Activated naive CD8-positive, alpha-beta T cell treated with anti-CD3 and anti-CD28 coated beads, Interleukin-2, amount 10 ng/mL, durations not matched to agents 7 days and 5 days (primary cell): ENCODE data around the gene RAB37. TPM values are rescaled to one million over a fixed set of nuclear protein-coding genes. Genes with fewer than 3 reads are reported as not detected.

Experiments used
- ATAC-seq: fragments of 150-1000 bp; cut with Tn5 transposase; one replicate; pipeline ENCODE4 v1.10.0; 2021; ENCODE audit warnings: low read depth, moderate library complexity
- POLR2A ChIA-PET: fragments of 350-600 bp; sonication (Branson Sonifier 250); formaldehyde crosslinking; loops from one replicate; lab custom pipeline; 2021; ENCODE audit warnings: antibody characterized with exemption; lab: Charles Lee
- DNase-seq: peaks from one replicate; pipeline ENCODE4 v3.0.0; 2021
- H3K27ac Mint-ChIP-seq: one replicate; pipeline ENCODE4 v1.8.0; 2022; ENCODE audit warnings: mild to moderate bottlenecking, mixed read lengths
- H3K27me3 Mint-ChIP-seq: one replicate; pipeline ENCODE4 v1.8.0; 2022; ENCODE audit warnings: mild to moderate bottlenecking, moderate library complexity, mixed read lengths
- H3K36me3 Mint-ChIP-seq: one replicate; pipeline ENCODE4 v1.8.0; 2021; ENCODE audit warnings: mild to moderate bottlenecking, mixed read lengths
- H3K4me1 Mint-ChIP-seq: one replicate; pipeline ENCODE4 v1.8.0; 2021; ENCODE audit warnings: mixed read lengths
- H3K4me3 Mint-ChIP-seq: one replicate; pipeline ENCODE4 v1.8.0; 2022; ENCODE audit warnings: mild to moderate bottlenecking, moderate library complexity, mixed read lengths
- H3K9me3 Mint-ChIP-seq: one replicate; pipeline ENCODE4 v1.8.0; 2021; ENCODE audit warnings: mixed read lengths
- total RNA-seq, 2 experiments: library from RNA; stranded (reverse); gene quantifications; one replicate each; pipeline ENCODE4 v1.2.3, GENCODE V29; 2021

Gene RAB37
- total RNA-seq, 2 experiments from 2014 or later: 24.7 to 27.5 TPM

DNA sequence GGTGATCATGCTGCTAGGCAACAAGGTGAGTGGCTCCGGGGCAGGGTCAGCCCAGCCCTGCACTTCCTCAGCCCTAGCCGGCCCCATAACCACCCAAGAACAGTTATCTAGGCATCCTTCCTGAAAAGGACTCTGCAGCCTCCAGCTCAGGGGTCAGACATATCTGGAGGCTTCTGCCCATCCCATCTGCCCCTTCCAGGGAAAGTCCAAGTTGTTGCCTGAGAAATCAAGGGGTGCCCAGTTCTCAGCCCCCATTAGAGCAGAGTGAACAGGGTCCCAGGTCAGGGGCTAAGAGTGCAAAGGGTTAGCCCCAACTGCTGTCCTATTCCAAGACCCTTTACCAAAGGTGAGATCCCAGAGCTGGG lies 7.3 kb downstream of the RAB37 start:
- POLR2A ChIA-PET: interaction anchor here (0.8 to 1.8 kb wide), 4 partner anchors 11 to 47 kb away, joined by 3 to 10 read pairs (median 6); partner anchors contain the start of gene NAT9

DNA sequence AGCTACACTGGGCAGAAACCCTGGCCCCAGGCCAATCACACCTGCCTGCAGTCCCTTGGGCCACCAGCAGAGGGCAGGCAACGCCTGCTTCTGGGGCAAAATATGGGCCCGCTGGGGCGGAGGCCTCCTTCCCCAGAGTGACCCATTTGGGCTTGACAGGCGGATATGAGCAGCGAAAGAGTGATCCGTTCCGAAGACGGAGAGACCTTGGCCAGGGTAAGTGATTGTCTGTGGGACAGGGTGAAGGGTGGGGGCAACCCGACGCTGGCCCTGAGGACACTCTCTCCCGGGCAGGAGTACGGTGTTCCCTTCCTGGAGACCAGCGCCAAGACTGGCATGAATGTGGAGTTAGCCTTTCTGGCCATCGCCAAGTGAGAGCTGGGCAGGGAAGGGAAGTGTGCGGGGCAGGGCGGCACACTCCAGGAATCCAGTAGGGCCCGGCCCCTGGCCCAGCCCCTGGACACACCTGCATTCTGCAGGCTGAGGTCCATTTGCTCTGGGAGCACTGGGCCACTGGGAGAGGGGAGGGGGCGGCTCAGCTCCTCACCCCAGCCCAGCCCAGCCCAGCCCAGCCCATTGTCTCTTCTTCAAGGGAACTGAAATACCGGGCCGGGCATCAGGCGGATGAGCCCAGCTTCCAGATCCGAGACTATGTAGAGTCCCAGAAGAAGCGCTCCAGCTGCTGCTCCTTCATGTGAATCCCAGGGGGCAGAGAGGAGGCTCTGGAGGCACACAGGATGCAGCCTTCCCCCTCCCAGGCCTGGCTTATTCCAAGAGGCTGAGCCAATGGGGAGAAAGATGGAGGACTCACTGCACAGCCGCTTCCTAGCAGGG lies 7.9 kb downstream of the RAB37 start:
- DNase-seq (peak; percentile 92), ATAC-seq (peak; percentile 6)
- Mint-ChIP-seq H3K27me3 (no peaks in the 10 kb centered on the region), H3K36me3 (peaks cover 14% of the 10 kb centered on the region), H3K4me3 (peak overlapping the region; percentile 52), H3K27ac (peak overlapping the region; percentile 94), H3K4me1 (peaks cover 60% of the 10 kb centered on the region), H3K9me3 (no peaks in the 10 kb centered on the region)
- POLR2A ChIA-PET: interaction anchor here (0.8 to 2.2 kb wide), 10 partner anchors 11 to 117 kb away, joined by 3 to 10 read pairs (median 4); partner anchors contain the start of gene NAT9

More for the DNA sequence above, 7.3 kb downstream of the RAB37 start:
- Mint-ChIP-seq H3K36me3 (peaks cover 9% of the 10 kb centered on the region), H3K4me1 (peaks cover 63% of the 10 kb centered on the region), H3K4me3 (peak overlapping the region; percentile 52), H3K9me3 (no peaks in the 10 kb centered on the region), H3K27me3 (no peaks in the 10 kb centered on the region), H3K27ac (peak overlapping the region; percentile 94)
- ATAC-seq: no peak
- DNase-seq: no peak

DNA sequence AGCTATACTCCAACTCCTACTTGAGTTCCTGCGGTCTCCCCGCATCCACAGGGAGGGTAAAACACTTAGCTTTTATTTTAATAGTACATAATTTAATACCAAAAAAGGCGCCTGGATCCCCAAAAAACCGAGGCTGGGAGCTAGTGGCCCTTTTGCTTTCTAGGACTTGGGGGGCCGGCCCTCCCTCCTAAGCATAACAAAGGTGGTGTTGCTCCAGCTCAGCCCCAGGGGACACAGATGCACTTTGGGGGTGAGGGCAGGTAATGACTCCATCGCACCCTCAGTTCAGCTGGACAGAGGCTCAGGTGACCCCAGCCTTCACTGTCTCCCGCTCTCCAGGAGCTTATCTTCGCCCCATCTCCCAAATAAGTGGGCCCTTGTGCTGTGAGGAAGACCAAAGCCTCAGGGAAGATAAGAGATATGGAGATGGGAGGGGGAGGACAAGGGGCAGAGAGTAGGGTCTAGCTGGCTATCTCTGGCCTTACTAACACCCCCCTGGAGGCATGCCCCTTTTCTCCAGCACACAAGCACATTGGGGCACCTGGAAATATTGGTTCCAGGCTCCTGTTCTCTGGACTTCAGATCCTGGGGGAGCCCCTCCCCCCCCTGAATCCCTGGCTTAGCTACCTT lies 8.6 kb downstream of the RAB37 start:
- POLR2A ChIA-PET: interaction anchor here (0.8 to 2.2 kb wide), 9 partner anchors 13 to 116 kb away, joined by 3 to 10 read pairs (median 4); partner anchors contain the start of gene NAT9
- no peak overlapping the region for H3K27ac Mint-ChIP-seq
- H3K4me1 Mint-ChIP-seq: peaks cover 58% of the 10 kb centered on the region
- H3K4me3 Mint-ChIP-seq: no peak overlapping the region
- peaks cover 17% of the 10 kb centered on the region for H3K36me3 Mint-ChIP-seq
- DNase-seq (no peak), ATAC-seq (no peak)
- H3K9me3 Mint-ChIP-seq: no peaks in the 10 kb centered on the region
- H3K27me3 Mint-ChIP-seq: no peaks in the 10 kb centered on the region

DNA sequence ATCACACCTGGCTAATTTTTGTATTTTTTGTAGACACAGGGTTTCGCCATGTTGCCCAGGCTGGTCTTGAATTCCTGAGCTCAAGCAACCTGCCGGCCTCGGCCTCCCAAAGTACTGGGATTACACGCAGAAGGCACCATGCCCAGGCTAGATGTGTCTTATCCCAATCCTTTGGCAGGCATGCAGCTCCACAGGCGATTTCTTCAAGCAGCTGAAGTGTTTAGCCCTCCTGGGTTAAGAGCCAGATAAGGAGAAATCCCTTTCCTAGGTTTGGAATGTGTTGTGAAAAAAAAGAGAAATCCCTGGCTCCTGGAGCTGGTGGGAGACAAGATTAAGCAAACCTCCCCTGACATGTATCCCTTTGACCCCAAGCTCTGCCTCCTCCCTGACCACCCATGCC lies 9.3 kb downstream of the RAB37 start:
- no peak for ATAC-seq
- no peak for DNase-seq
- H3K9me3 Mint-ChIP-seq: no peaks in the 10 kb centered on the region
- peak overlapping the region; percentile 63 for H3K4me3 Mint-ChIP-seq
- peak overlapping the region; percentile 77 for H3K27ac Mint-ChIP-seq
- peaks cover 21% of the 10 kb centered on the region for H3K36me3 Mint-ChIP-seq
- no peaks in the 10 kb centered on the region for H3K27me3 Mint-ChIP-seq
- peaks cover 56% of the 10 kb centered on the region for H3K4me1 Mint-ChIP-seq
- POLR2A ChIA-PET: interaction anchor here (0.9 to 2.2 kb wide), 9 partner anchors 8 to 39 kb away, joined by 3 to 16 read pairs (median 4); partner anchors contain the start of genes NAT9 and RAB37

DNA sequence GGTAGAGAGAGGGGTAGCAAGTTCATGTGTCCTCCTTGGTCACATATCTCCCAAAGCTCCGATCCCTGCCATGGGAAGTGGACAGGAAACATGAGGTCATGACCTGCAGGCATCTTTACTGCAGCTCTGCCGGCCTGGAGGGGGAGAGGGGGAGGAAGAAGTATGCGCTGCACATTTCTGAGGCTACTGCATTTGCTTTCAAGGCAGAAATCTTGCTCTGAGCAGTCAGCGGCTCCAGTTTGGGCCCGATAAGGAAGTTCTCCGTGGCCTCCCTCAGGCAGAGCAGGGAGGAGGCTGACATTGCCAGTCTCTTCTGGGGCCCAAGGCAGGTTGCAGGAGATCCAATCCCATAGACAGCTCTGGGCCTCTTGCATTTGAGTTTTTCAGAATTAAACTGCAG lies 9.9 kb downstream of the RAB37 start:
- POLR2A ChIA-PET: interaction anchor here (0.9 to 2.2 kb wide), 8 partner anchors 9 to 38 kb away, joined by 3 to 16 read pairs (median 4); partner anchors contain the start of genes NAT9 and RAB37
- no peak for ATAC-seq

DNA sequence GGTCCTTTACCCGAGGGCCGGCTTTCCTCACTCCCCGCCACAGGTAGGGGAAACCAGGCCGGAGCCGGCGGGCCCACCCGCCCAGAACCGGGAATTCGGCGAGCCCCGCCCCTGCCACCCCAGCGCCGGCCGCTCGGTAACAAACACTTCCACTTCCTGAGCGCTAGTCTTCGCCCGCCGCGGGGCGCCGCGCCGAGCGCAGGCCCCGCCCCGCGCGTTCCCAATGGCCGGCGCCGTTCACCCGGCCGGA lies 11.1 kb downstream of the RAB37 start:
- H3K4me3 Mint-ChIP-seq: peak overlapping the region; percentile 63
- peaks cover 56% of the 10 kb centered on the region for H3K4me1 Mint-ChIP-seq
- DNase-seq (no peak), ATAC-seq (no peak)
- H3K36me3 Mint-ChIP-seq: peaks cover 34% of the 10 kb centered on the region
- no peaks in the 10 kb centered on the region for H3K27me3 Mint-ChIP-seq
- H3K9me3 Mint-ChIP-seq: no peaks in the 10 kb centered on the region
- H3K27ac Mint-ChIP-seq: no peak overlapping the region
- POLR2A ChIA-PET: interaction anchor here (0.7 to 2.0 kb wide), 4 partner anchors 11 to 167 kb away, joined by 3 to 8 read pairs (median 4); partner anchors contain the start of gene NAT9

More for the DNA sequence above, 9.9 kb downstream of the RAB37 start:
- no peaks in the 10 kb centered on the region for H3K27me3 Mint-ChIP-seq
- H3K4me1 Mint-ChIP-seq: peaks cover 56% of the 10 kb centered on the region
- DNase-seq: peak; percentile 48
- H3K36me3 Mint-ChIP-seq: peaks cover 25% of the 10 kb centered on the region
- no peaks in the 10 kb centered on the region for H3K9me3 Mint-ChIP-seq
- H3K4me3 Mint-ChIP-seq: peak overlapping the region; percentile 63
- H3K27ac Mint-ChIP-seq: peak overlapping the region; percentile 77

DNA sequence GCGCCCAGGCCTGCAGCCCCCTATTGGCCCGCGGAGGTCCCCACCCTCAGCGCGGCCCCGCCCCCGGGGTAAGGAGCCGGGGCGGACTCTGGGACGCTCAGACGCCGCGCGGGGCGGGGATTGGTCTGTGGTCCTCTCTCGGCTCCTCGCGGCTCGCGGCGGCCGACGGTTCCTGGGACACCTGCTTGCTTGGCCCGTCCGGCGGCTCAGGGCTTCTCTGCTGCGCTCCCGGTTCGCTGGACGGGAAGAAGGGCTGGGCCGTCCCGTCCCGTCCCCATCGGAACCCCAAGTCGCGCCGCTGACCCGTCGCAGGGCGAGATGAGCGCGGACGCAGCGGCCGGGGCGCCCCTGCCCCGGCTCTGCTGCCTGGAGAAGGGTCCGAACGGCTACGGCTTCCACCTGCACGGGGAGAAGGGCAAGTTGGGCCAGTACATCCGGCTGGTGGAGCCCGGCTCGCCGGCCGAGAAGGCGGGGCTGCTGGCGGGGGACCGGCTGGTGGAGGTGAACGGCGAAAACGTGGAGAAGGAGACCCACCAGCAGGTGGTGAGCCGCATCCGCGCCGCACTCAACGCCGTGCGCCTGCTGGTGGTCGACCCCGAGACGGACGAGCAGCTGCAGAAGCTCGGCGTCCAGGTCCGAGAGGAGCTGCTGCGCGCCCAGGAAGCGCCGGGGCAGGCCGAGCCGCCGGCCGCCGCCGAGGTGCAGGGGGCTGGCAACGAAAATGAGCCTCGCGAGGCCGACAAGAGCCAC lies 11.6 kb downstream of the RAB37 start, which contains the start of gene NHERF1:
NHERF1 (plus strand) TSS at position 100 of the 750 bp plus-strand sequence; CDS start at position 319, 219 bp downstream.
- Mint-ChIP-seq H3K4me3 (peak within 1 kb of the TSS; percentile 93), H3K4me1 (peaks cover 56% of the 10 kb centered on the region)
- POLR2A ChIA-PET: interaction anchor here (0.7 to 4.1 kb wide), 12 partner anchors 7 to 305 kb away, joined by 3 to 70 read pairs (median 10); partner anchors contain the start of genes FDXR, NAT9 and RAB37

DNA sequence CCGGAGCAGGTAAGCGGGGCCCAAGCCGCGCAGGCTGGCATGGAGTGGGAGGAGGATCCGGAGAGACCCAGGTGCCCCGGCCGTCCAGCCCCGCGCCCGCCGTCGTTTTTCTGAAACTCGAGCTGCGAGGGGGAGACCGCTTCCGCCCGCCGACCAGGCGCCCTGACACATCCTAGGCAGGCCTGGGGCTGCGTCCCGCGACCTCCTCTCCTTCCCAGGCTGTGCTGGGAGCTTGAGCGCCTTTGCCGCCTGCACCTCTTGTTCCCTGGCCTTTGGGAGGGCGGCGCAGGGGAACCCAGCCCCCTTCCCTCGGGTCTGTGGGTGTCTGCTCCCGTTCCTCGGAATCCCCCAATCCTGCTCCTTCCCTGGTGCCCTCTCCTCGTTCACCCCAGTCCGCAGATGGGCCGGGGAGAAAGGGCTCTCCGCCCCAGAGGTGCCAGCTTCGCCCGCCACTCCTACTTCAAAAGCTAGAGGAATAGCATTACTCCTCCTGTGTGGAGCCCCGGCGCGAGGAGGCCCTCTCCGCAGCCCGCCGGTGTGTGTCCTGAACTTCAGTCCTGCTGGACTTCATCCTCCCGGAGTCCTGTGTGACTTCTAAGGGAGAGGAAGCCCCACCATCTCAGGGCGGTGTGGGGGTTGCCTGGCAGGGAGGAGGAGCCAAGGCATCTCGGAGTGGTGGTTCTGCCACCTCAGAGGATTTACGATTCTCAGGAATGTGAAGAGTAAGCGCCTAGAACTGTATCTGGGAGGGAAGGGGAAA lies 12.4 kb downstream of the RAB37 start:
- Mint-ChIP-seq H3K27ac (peak overlapping the region; percentile 77), H3K4me1 (peaks cover 53% of the 10 kb centered on the region), H3K27me3 (no peaks in the 10 kb centered on the region), H3K36me3 (peaks cover 29% of the 10 kb centered on the region), H3K4me3 (peak overlapping the region; percentile 93), H3K9me3 (no peaks in the 10 kb centered on the region)
- ATAC-seq (peak; percentile 5), DNase-seq (peak; percentile 71)
- POLR2A ChIA-PET: interaction anchor here (0.7 to 4.1 kb wide), 13 partner anchors 8 to 304 kb away, joined by 3 to 70 read pairs (median 9); partner anchors contain the start of genes FDXR, NAT9 and RAB37

More for the DNA sequence above, 11.6 kb downstream of the RAB37 start, which contains the start of gene NHERF1:
- Mint-ChIP-seq H3K9me3 (no peaks in the 10 kb centered on the region), H3K27ac (peak within 1 kb of the TSS; percentile 77), H3K27me3 (no peaks in the 10 kb centered on the region), H3K36me3 (peaks cover 33% of the 10 kb centered on the region)
- peak; percentile 99 for DNase-seq
- ATAC-seq: peak; percentile 85

DNA sequence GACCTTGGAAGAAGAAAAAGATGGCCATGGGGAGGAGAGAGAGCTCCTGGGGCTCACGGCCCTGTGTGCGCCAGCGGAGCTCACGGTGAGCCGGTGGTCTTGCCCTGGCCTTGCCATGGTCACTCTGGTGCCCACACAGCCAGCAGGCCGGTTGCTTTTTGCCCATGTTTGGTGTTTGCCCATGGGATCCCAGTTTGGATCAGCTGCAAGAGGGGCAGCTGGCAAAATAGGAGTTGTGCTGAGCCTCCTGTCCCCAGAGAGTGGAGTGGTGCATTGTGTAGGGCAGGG lies 12.9 kb downstream of the RAB37 start:
- no peak for DNase-seq
- POLR2A ChIA-PET: interaction anchor here (1.1 to 4.1 kb wide), 11 partner anchors 8 to 304 kb away, joined by 3 to 70 read pairs (median 10); partner anchors contain the start of genes NAT9 and RAB37
- Mint-ChIP-seq H3K9me3 (no peaks in the 10 kb centered on the region), H3K4me3 (peak overlapping the region; percentile 93), H3K4me1 (peaks cover 53% of the 10 kb centered on the region), H3K27me3 (no peaks in the 10 kb centered on the region), H3K27ac (peak overlapping the region; percentile 77), H3K36me3 (peaks cover 33% of the 10 kb centered on the region)
- no peak for ATAC-seq

DNA sequence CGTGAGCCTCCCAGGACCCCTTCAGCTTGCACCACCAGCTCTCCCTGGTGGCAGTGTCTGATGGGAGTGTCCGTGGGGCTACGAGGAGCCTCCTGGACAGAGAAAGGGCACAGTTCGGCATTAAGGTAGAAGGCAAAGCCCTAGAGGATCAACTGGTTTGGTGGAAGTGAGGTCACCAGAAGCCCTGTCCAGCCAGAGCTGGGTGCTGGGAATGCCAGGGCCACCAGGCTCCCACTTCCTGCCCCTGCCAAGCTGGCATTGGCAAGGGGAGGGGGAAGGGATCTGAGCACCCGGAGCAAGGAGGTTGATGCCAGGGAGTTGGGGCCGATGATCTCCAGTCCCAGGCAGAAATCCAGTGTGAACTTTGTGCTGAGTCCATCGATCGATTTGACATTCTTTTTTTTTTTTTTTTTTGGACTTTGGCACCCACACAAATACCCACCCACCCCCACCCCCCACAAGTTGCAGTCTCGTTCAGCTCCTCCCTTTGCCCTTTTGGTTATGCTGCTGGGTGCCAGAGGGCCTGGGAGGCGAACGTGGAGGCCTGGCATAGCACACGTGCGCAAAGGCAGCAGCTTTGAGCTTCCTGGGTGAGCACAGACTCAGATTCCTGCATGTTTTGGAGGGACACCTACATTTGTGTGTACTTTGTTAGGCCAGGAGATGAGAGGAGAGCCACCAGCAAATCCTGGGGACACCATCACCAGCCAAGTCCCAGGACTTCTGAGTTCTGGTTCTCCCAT lies 13.4 kb downstream of the RAB37 start:
- Mint-ChIP-seq H3K27ac (peak overlapping the region; percentile 77), H3K9me3 (no peaks in the 10 kb centered on the region), H3K4me1 (peaks cover 58% of the 10 kb centered on the region), H3K36me3 (peaks cover 34% of the 10 kb centered on the region), H3K4me3 (peak overlapping the region; percentile 93), H3K27me3 (no peaks in the 10 kb centered on the region)
- DNase-seq (no peak), ATAC-seq (no peak)
- POLR2A ChIA-PET: interaction anchor here (0.6 to 4.1 kb wide), 12 partner anchors 9 to 1033 kb away, joined by 3 to 70 read pairs (median 10); partner anchors contain the start of genes NAT9 and RAB37

DNA sequence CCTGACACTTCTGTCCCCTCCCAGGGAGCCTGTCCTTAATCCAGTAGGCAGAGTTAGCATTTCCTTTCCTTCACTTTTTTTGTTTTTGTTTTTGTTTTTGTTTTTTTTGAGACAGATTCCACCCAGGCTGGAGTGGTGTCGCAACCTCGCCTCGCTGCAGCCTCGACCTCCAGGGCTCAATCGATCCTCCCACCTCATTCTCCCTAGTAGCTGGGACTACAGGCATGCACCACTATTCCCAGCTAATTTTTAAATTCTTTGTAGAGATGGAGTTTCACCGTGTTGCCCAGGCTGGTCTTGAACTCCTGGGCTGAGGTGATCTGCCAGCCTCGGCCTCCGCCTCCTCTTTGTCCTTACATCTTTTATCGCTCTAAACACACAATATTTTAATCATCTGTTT lies 15.4 kb downstream of the RAB37 start:
- H3K9me3 Mint-ChIP-seq: no peaks in the 10 kb centered on the region
- H3K4me3 Mint-ChIP-seq: peak overlapping the region; percentile 93
- peaks cover 53% of the 10 kb centered on the region for H3K4me1 Mint-ChIP-seq
- POLR2A ChIA-PET: interaction anchor here (1.0 to 4.1 kb wide), 2 partner anchors 14 to 15 kb away, joined by 4 to 50 read pairs; partner anchors contain the start of gene RAB37
- peak overlapping the region; percentile 77 for H3K27ac Mint-ChIP-seq
- ATAC-seq: no peak
- H3K36me3 Mint-ChIP-seq: peaks cover 34% of the 10 kb centered on the region
- no peak for DNase-seq
- H3K27me3 Mint-ChIP-seq: no peaks in the 10 kb centered on the region
